ENCODE results near the gene RELA. TPM values are rescaled to one million over a fixed set of nuclear protein-coding genes. Genes with fewer than 3 reads are reported as not detected.

RELA gene
- total RNA-seq, 1 experiment from 2014 or later: 35.1 TPM

GRCh38 chr11:65700399-65700798 lies 37.7 kb upstream of the RELA start:
- Mint-ChIP-seq H3K27ac (no peak overlapping the region), H3K4me1 (no peaks in the 10 kb centered on the region), H3K36me3 (no peaks in the 10 kb centered on the region), H3K27me3 (ENCODE audit: low read depth) (peaks cover 14% of the 10 kb centered on the region), H3K4me3 (no peak overlapping the region), H3K9me3 (peaks cover 17% of the 10 kb centered on the region)
- DNase-seq (ENCODE audit: low spot score) (no peak), ATAC-seq (no peak)
- ChIA-PET CTCF (interaction anchor here (0.6 kb wide), 1 partner anchor 88 kb away, joined by 4 read pairs; no protein-coding TSS in a partner anchor), POLR2A (no interaction called here)
- TF ChIP-seq ZSCAN18 (CRISPR knock-in tag; IDR thresholded peaks at IDR 0.05): no peak
- no peak for TF ChIP-seq ZNF263 (CRISPR knock-in tag; IDR thresholded peaks at IDR 0.05; ENCODE audit: low read depth)
- no peak for TF ChIP-seq ZNF121 (CRISPR knock-in tag; IDR thresholded peaks at IDR 0.05)
- TF ChIP-seq ZNF425 (CRISPR knock-in tag; conservative IDR thresholded peaks at IDR 0.05): no peak
- no peak for TF ChIP-seq KAT7 (CRISPR knock-in tag; IDR thresholded peaks at IDR 0.05; ENCODE audit: borderline replicate concordance)
- TF ChIP-seq RELA (CRISPR knock-in tag; IDR thresholded peaks at IDR 0.05; ENCODE audit: borderline replicate concordance): no peak
- no peak for TF ChIP-seq ZNF671 (CRISPR knock-in tag; IDR thresholded peaks at IDR 0.05)
- no peak for TF ChIP-seq ZNF416 (CRISPR knock-in tag; IDR thresholded peaks at IDR 0.05)
- TF ChIP-seq EMX1 (CRISPR knock-in tag; IDR thresholded peaks at IDR 0.05): no peak
- TF ChIP-seq FOXP4 (CRISPR knock-in tag; IDR thresholded peaks at IDR 0.05): no peak
- no peak for TF ChIP-seq PREB (CRISPR knock-in tag; IDR thresholded peaks at IDR 0.05; ENCODE audit: borderline replicate concordance)

DNA sequence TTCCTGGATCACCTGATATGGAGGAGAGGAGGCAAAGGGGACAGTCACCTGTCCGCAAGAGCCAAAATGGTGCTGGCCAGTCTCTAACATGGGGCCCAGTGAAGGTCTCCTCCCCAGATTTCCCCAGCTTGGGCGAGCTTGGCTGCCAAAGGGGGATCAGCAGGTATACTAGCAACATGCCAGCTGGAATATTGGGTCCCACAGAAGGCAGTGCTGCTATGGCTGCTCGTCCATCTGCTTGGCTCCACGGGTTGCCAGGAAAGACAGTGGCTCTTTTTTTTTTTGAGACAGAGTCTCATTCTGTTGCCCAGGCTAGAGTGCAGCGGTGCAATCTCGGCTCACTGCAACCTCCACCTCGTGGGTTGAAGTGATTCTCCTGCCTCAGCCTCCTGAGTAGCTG lies 36.6 kb upstream of the RELA start:
- ChIA-PET CTCF (no interaction called here), POLR2A (no interaction called here)
- no peaks in the 10 kb centered on the region for H3K36me3 Mint-ChIP-seq
- H3K9me3 Mint-ChIP-seq: peaks cover 17% of the 10 kb centered on the region
- ATAC-seq (no peak), DNase-seq (ENCODE audit: low spot score) (no peak)
- TF ChIP-seq ETV6 (CRISPR knock-in tag; IDR thresholded peaks at IDR 0.05) (no peak), TEAD1 (CRISPR knock-in tag; IDR thresholded peaks at IDR 0.05) (no peak), PREB (CRISPR knock-in tag; IDR thresholded peaks at IDR 0.05; ENCODE audit: borderline replicate concordance) (no peak), NR2C2 (CRISPR knock-in tag; IDR thresholded peaks at IDR 0.05) (no peak), ZNF232 (CRISPR knock-in tag; IDR thresholded peaks at IDR 0.05) (no peak), MLX (CRISPR knock-in tag; IDR thresholded peaks at IDR 0.05) (no peak)
- H3K27ac Mint-ChIP-seq: no peak overlapping the region
- H3K27me3 Mint-ChIP-seq (ENCODE audit: low read depth): peaks cover 14% of the 10 kb centered on the region
- H3K4me1 Mint-ChIP-seq: no peaks in the 10 kb centered on the region
- no peak overlapping the region for H3K4me3 Mint-ChIP-seq

Data from WTC11 (cell line).